ENCODE data around the gene DDX31.
A peak's percentile ranks its signal among the peaks of the same experiment; 100 is the strongest.

DDX31 gene

DNA sequence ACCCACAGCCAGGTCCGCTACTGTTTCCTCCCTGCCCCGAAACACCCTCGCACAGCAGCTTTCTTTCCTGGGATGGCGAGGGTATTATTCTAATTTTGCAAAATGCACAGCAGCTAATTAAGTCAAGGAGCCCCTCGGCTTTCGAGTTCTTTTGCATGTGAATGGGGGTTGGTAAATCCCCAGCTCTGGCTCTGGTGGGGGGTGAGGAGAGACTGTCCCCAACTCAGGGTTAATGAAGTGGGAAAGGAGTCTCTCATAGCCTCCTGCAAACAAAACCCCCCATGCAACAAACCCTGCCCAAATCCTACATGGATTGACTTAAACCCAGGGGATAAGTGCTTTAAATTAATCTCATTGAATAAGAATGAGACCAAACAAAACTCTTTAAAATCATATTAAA is 78.5 kb downstream of the DDX31 start:
- no peak for DNase-seq

GRCh38 chr9:132590318-132591182 is 79.2 kb downstream of the DDX31 start:
- no peak for DNase-seq

- no peak for DNase-seq
Observed at GRCh38 chr9:132590037-132590317, 79.8 kb downstream of the DDX31 start.

DNA sequence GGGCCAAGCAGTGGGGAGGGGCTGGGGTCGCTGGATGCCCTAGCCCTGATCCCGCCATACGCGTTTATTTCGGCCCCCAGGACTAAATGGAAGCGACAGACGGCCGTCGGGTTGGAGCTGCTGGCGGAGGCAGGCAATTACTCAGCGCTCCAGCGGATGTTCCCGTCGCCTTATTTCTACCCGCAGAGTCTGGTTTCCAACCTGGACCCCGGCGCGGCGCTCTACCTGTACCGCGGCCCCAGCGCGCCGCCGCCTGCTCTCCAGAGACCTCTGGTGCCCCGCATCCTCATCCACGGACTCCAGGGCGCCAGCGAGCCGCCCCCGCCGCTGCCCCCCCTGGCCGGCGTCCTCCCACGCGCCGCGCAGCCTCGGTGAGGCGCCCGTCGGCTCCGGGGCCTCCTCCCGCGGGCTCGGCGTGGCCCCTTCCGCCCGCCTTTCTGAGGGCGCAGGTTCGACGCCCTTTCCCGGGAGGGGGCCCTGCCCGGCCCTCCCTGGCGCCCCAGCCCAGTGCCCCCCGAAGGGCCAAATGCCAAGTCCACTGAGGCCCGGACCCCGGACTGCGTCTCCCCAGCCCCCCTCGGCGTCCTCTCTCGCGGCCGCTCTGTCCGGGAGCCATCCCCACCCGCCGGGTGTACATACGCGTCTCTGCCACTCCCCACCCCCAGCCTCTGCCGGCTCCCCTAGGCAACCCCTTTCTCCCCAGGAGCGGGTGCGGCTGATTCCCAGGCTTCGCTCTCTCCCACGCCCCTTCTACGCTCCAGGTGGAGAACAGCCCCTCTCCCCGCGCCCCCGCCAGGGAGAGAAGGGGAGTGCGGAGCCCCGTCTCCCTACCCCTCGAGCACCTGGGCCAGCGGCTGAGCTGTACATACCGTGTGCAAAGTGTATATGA is 80.4 kb downstream of the DDX31 start:
- DNase-seq = no peak

DNA sequence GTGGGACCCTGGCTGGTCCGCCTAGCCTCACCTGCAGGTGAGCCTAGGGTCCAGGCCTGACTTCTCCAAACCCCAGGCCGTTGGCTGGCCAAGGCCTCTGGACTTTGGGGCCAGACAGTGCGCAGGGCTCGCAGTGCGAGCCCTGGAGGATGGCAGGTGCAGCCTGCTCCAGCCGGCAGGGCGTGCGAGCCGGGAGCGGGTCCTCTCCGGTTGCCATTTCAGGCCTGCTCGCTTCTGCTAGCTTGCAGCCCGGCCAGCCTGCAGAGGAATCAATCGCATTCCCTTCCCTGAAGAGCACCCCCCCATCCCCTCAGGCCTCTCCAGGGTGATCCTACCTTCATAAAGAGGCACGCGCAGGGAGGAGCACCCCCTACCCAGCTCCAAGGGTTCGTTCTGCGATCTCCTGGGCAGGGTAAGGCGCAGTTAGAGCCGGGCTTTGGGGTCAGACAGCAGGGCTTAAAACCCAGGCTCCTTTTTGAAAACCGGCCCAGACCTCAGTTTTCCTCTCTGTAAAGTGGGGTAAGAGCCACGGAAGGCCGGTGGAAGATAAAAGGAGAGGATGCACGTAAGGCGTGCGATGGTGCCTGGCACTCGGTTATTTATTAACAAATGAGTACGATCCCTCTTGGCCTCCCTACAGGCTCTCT is 81.2 kb downstream of the DDX31 start:
- no peak for DNase-seq

DNA sequence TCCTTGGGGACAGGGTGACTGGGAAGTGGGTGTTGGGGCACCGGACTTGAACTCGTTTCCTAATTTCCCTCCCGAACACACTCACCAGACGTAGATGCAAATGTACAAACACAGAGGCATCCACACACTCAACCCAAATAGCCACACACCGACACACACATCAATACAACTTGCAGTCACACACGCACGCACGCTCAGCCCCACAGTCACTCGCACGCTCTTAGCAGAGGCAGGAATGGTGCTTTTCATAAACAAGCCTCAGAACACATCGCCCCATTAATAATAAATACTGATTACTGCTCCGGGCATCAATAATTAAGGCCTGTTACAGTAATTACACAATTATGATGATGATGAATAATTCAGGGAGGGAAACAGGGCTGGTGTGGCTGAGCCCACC is 81.7 kb downstream of the DDX31 start:
- no peak for DNase-seq

- DNase-seq = no peak
Observed at GRCh38 chr9:132587592-132587955, 82.2 kb downstream of the DDX31 start.

GRCh38 chr9:132586830-132587591 is 82.8 kb downstream of the DDX31 start:
- no peak for DNase-seq

- DNase-seq = no peak
Observed at GRCh38 chr9:132585954-132586829, 83.6 kb downstream of the DDX31 start.

- DNase-seq = no peak
Observed at GRCh38 chr9:132584601-132585560, 84.9 kb downstream of the DDX31 start.

- DNase-seq = no peak
Observed at GRCh38 chr9:132583584-132584304, 86.0 kb downstream of the DDX31 start.

DNA sequence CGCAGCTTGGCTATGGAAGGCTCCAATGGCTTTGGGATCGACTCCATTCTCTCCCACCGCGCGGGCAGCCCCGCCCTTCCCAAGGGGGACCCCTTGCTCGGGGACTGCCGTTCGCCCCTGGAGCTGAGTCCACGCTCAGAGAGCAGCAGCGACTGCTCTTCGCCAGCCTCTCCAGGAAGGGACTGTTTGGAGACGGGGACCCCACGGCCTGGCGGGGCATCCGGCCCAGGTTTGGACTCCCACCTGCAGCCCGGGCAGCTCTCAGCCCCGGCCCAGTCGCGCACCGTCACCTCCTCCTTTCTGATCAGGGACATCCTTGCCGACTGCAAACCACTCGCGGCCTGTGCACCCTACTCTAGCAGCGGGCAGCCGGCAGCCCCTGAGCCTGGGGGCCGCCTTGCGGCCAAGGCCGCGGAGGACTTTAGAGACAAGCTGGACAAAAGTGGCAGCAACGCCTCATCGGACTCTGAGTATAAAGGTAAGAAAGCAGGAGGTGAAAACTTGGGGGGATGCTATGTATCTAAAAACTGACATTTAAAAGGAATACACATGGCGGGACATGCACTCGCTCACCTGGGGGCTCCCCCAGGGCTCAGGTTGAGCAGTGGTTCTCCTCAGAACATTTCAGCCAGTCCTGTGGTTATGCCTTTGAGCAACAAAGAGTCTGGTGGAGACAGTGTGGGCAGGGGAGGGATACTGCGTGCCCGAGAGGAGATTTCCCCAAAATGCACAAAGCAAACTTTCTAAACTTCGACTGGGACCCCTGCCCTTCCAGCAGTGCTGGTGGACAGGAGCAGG is 86.8 kb downstream of the DDX31 start:
- no peak for DNase-seq

DNA sequence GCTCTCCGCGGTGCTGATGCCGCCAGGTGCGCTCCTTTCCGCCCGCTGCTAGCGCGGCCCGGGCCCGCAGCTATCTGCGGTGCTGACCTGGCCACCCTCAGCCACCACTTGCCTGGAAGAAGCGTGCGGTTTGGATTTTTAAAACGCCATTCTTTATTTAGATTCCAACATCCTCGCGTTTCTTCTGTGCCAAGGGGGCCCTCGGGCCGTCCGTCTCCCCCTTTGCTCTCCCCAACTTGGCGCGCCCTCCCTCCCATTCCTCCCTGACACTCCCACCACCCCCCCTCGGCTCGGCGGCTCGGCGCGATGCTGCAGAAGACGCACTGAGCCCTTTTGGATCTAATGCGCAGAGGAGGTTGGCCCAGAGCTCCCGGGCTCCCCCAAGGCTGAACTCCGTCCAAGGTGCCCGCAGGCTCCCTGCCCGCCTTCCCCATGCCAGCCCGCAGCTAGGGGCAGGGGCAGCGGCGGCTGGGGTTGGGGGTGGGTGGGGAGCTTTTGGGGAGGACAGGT is 87.5 kb downstream of the DDX31 start, which contains the start of gene BARHL1:
BARHL1 (plus strand) TSS at position 331 of the 510 bp plus-strand sequence. CDS start 192 bp downstream, outside the sequence.
- no peak for DNase-seq

GRCh38 chr9:132579427-132579798 is 90.4 kb downstream of the DDX31 start:
- no peak for DNase-seq

- DNase-seq = no peak
Observed at GRCh38 chr9:132578367-132578932, 91.3 kb downstream of the DDX31 start.

DNA sequence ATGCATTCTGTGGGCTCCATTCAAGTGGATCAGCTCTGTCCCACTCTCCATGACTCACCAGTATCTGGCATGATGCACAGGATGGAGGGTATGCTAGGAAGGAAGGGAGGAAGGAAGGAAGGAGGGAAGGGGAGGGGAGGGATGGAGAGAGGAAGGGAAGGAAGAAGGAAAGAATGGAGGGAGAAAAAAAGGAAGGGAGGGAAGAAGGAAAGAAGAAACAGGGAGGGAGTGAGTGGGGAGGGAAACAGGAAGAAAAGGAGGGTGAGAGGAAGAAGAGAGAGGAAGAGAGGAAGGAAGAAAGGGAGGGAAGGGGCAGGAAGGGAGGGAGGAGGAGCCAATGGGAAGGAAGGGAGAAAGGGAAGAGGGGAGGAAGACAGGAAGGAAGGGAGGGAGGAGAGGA is 92.7 kb downstream of the DDX31 start:
- DNase-seq = no peak

DNA sequence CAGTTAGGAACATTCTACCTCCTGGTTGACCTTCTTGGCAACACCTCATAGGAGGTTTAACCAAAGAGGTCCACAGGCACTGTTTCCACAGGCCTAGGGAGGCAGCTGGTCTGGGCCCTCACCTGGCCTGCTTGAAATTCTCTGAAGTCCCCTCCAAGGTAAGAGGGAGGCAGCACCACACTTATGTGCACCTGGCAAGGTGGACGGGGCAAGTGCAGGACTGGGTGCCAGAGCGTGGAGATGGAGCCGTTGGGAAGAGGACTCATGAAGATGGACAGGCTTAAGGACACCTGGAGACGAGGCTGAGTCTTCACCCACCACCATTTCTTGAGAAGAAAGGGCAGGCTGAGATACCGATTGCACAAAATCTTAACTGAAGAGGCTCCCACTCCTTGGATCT is 94.0 kb downstream of the DDX31 start:
- DNase-seq = no peak

DNA sequence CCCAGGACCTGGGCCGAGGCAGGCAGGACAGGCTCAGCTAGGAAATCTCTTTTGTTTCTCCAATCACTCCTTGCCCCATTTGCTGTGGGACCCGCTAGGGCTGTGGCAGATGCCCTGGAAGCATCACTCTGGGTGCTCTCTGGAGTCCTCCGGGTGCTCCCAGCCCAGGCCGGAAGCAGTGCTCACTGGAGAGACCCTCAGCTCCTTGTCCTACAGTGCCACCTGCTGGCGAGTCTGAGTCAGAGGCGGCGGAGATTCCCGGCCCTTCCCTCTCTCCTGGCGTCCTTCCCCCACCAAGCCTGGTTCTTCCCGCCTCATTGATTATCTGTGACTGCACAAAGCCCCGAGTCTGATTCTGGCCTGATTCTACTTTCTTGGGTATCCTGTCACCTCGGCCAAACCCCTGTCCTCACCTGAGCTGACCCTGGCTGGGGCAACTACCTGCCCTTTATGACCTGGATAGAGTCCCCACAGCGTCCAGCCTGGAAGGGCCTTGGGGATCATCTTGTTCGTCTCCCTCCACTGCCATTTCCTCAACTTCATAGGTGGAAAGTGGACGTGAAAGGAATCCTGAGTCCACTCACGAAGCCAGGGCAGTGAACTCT is 94.7 kb downstream of the DDX31 start:
- DNase-seq = peak; percentile 77
